ENCODE results near the gene USP19. TPM values are rescaled to one million over a fixed set of nuclear protein-coding genes. Genes with fewer than 3 reads are reported as not detected.

Gene USP19
- total RNA-seq, 2 donors from 2014 or later: 49.3 to 58.7 TPM

DNA sequence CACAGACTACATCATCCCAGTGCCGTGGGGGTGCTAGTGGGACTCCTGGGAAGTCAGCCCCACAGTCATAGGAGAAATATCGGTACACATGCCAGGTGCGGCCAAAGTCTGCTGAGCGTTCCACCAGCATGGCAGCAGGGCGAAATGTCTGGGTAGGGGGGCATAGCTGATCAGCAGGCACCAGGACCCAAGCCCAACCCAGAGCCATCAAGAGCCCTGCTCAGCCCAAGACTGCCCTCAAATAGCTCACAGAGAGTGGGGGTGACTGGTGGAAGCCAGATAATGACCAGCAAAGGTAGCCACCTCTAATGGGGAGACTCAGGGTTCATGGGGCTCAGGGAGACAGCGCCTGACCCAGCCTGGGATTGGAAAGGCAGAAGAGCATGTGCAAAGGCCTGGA lies 11.0 kb upstream of the USP19 start:
- Histone ChIP-seq H3K27ac (peak overlapping the region; percentile 90 to 92), H3K4me3 (peak overlapping the region; percentile 67 to 78), H3K4me1 (peaks cover 0 to 31% of the 10 kb centered on the region in 2 donors), H3K36me3 (peaks cover 49% of the 10 kb centered on the region), H3K27me3 (no peaks in the 10 kb centered on the region), H3K9me3 (no peaks in the 10 kb centered on the region)
- TF ChIP-seq, protein P1, sequence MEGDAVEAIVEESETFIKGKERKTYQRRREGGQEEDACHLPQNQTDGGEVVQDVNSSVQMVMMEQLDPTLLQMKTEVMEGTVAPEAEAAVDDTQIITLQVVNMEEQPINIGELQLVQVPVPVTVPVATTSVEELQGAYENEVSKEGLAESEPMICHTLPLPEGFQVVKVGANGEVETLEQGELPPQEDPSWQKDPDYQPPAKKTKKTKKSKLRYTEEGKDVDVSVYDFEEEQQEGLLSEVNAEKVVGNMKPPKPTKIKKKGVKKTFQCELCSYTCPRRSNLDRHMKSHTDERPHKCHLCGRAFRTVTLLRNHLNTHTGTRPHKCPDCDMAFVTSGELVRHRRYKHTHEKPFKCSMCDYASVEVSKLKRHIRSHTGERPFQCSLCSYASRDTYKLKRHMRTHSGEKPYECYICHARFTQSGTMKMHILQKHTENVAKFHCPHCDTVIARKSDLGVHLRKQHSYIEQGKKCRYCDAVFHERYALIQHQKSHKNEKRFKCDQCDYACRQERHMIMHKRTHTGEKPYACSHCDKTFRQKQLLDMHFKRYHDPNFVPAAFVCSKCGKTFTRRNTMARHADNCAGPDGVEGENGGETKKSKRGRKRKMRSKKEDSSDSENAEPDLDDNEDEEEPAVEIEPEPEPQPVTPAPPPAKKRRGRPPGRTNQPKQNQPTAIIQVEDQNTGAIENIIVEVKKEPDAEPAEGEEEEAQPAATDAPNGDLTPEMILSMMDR (IDR thresholded peaks at IDR 0.05): no peak
- DNase-seq (ENCODE audit: low spot score): no peak

- peak overlapping the region; percentile 67 to 78 for H3K4me3 ChIP-seq
- H3K27me3 ChIP-seq: no peaks in the 10 kb centered on the region
- H3K4me1 ChIP-seq: peaks cover 0 to 31% of the 10 kb centered on the region in 2 donors
- H3K36me3 ChIP-seq: peaks cover 54% of the 10 kb centered on the region
- no peak for DNase-seq (ENCODE audit: low spot score)
- TF ChIP-seq, protein P1 (IDR thresholded peaks at IDR 0.05): no peak
- H3K9me3 ChIP-seq: no peaks in the 10 kb centered on the region
- peak overlapping the region; percentile 90 to 92 for H3K27ac ChIP-seq
Observed at GRCh38 chr3:49131040-49131439, 10.4 kb upstream of the USP19 start.

GRCh38 chr3:49124991-49125670 lies 4.5 kb upstream of the USP19 start:
- peaks cover 89% of the 10 kb centered on the region for H3K36me3 ChIP-seq
- no peak overlapping the region for H3K27ac ChIP-seq

DNA sequence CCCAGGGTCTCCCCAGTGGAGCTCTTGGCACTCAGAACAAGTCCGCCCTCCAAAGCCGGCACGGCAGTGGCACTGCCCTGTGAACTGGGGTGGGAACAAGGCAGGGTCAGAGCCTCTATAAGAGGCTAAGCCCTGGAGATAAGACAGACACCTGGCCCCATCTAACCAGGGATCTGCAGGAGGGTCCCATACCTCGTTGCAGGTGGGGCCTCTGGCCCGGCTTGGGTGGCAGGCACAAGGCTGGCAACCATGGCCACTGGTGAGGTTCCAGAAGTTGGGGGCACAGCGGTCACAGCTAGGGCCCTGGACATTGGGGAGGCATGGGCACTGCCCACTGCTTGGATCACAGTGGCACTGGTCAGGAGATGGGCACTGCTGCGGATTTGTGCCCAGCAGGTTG lies 3.6 kb upstream of the USP19 start:
- TF ChIP-seq, protein P1 (IDR thresholded peaks at IDR 0.05): no peak
- Histone ChIP-seq H3K9me3 (no peaks in the 10 kb centered on the region), H3K27me3 (no peaks in the 10 kb centered on the region), H3K36me3 (peaks cover 80% of the 10 kb centered on the region), H3K4me1 (peaks cover 0 to 11% of the 10 kb centered on the region in 2 donors), H3K4me3 (no peak overlapping the region), H3K27ac (no peak overlapping the region)
- DNase-seq (ENCODE audit: low spot score): no peak

More at GRCh38 chr3:49124991-49125670, 4.5 kb upstream of the USP19 start:
- Histone ChIP-seq H3K27me3 (no peaks in the 10 kb centered on the region), H3K4me1 (peaks cover 0 to 11% of the 10 kb centered on the region in 2 donors), H3K9me3 (no peaks in the 10 kb centered on the region), H3K4me3 (no peak overlapping the region)
- TF ChIP-seq, protein P1 (IDR thresholded peaks at IDR 0.05): no peak
- no peak for DNase-seq (ENCODE audit: low spot score)

GRCh38 chr3:49123687-49124086 lies 3.1 kb upstream of the USP19 start:
- Histone ChIP-seq H3K27ac (no peak overlapping the region), H3K4me3 (no peak overlapping the region), H3K27me3 (no peaks in the 10 kb centered on the region), H3K9me3 (no peaks in the 10 kb centered on the region), H3K36me3 (peaks cover 77% of the 10 kb centered on the region), H3K4me1 (peaks cover 0 to 17% of the 10 kb centered on the region in 2 donors)
- TF ChIP-seq, protein P1 (IDR thresholded peaks at IDR 0.05): no peak
- no peak for DNase-seq (ENCODE audit: low spot score)
